Small intestine (tissue), 7 donors: Measurements from ENCODE around the gene TTC7B. TPM values are rescaled to one million over a fixed set of nuclear protein-coding genes. Genes with fewer than 3 reads are reported as not detected.

Source experiments
- DNase-seq, 2 donors: peaks; one replicate each; pipeline versions ENCODE4 v3.0.0 to v3.0.0-alpha.2; 2013
- FAIRE-seq: peaks from 2 replicates; lab custom pipeline; 2012; peaks lifted over from hg19 to GRCh38; lab: Jason Lieb, UNC
- H3K27ac ChIP-seq, 3 donors: one replicate each; pipeline ENCODE4 v1.5.1; 2013; ENCODE audit warnings: low read length in 2 of 3, mild to moderate bottlenecking in 2 of 3, control low read depth in 1 of 3, inconsistent platforms in 1 of 3, low read depth in 1 of 3, moderate library complexity in 1 of 3
- H3K27me3 ChIP-seq, 3 donors: one replicate each; pipeline ENCODE4 v1.6.1; 2013; ENCODE audit warnings: low read length in 3 of 3, inconsistent platforms in 1 of 3; ENCODE audit not compliant: control insufficient read depth in 3 of 3, insufficient read depth in 3 of 3
- H3K36me3 ChIP-seq, 3 donors: one replicate each; pipeline ENCODE4 v1.6.1; 2013; ENCODE audit warnings: low read length in 3 of 3, inconsistent platforms in 1 of 3, low read depth in 1 of 3, mild to moderate bottlenecking in 1 of 3, moderate library complexity in 1 of 3; ENCODE audit not compliant: control insufficient read depth in 3 of 3, insufficient read depth in 2 of 3
- H3K4me1 ChIP-seq, 3 donors: one replicate each; pipeline ENCODE4 v1.6.1; 2013; ENCODE audit warnings: low read length in 2 of 3, inconsistent platforms in 1 of 3, low read depth in 1 of 3, mild to moderate bottlenecking in 1 of 3, moderate library complexity in 1 of 3; ENCODE audit not compliant: control insufficient read depth in 3 of 3, insufficient read depth in 2 of 3
- H3K4me3 ChIP-seq, 3 donors: one replicate each; pipeline ENCODE4 v1.5.1; 2013; ENCODE audit warnings: low read length in 3 of 3, control low read depth in 1 of 3, inconsistent platforms in 1 of 3, low read depth in 1 of 3, mild to moderate bottlenecking in 1 of 3, moderate library complexity in 1 of 3
- H3K9me3 ChIP-seq, 2 donors: one replicate each; pipeline ENCODE4 v1.6.1; 2013; ENCODE audit warnings: low read depth in 1 of 2, low read length in 1 of 2; ENCODE audit not compliant: control insufficient read depth in 2 of 2, insufficient read depth in 1 of 2
- WGBS, 3 donors: extraction: QIAGEN DNeasy Blood & Tissue Kit; methylation state at CpG; one replicate each; pipeline ENCODE4 v1.1.7; 2013; 5-methylcytosine and 5-hydroxymethylcytosine counted together
- polyA plus RNA-seq, 4 donors: library from polyadenylated mRNA; stranded (reverse) in 3 of 4; unstranded in 1 of 4; fragments of 200-250 nt in 3 of 4; fragments of 120-200 nt in 1 of 4; gene quantifications; one replicate each; pipeline versions ENCODE4 v1.2.1 to v1.2.3, GENCODE V29; 2013
- donor health status: healthy with polysubstance abuse.
- donor health status: control.
- donor health status: control.
- donor health status: Bipolar disorder and iron deficiency.
- donor health status: healthy.

The TTC7B gene
- polyA plus RNA-seq, 4 donors, result 2.9 to 8.8 (median 4.3) TPM

GRCh38 chr14:90547250-90547649 lies 269.0 kb downstream of the TTC7B start:
- WGBS, 3 donors, result 93 to 96% (median 93%) methylated on average over 10 of the region's 10 CpGs
- peaks cover 0 to 7% of the 10 kb centered on the region in 2 donors for H3K9me3 ChIP-seq
- DNase-seq (no peak), FAIRE-seq (no peak)
- H3K4me1 ChIP-seq, result peaks cover 0 to 6% (median 0%) of the 10 kb centered on the region in 3 donors
- no peak overlapping the region for H3K4me3 ChIP-seq
- H3K27ac ChIP-seq, result no peak overlapping the region
- H3K36me3 ChIP-seq, result no peaks in the 10 kb centered on the region
- H3K27me3 ChIP-seq, result no peaks in the 10 kb centered on the region

- peaks cover 0 to 7% of the 10 kb centered on the region in 2 donors for H3K9me3 ChIP-seq
- no peaks in the 10 kb centered on the region for H3K36me3 ChIP-seq
- H3K27me3 ChIP-seq, result no peaks in the 10 kb centered on the region
- H3K27ac ChIP-seq, result no peak overlapping the region
- no peak overlapping the region for H3K4me3 ChIP-seq
- 82 to 86% (median 83%) methylated on average over 9 of the region's 9 CpGs for WGBS, 3 donors
- DNase-seq (no peak), FAIRE-seq (no peak)
- peaks cover 0 to 6% (median 0%) of the 10 kb centered on the region in 3 donors for H3K4me1 ChIP-seq
These were observed 269.5 kb downstream of the TTC7B start for GRCh38 chr14:90546767-90547166.

GRCh38 chr14:90545966-90546751 lies 270.1 kb downstream of the TTC7B start:
- Histone ChIP-seq H3K4me3 (no peak overlapping the region), H3K4me1 (peaks cover 0 to 6% (median 0%) of the 10 kb centered on the region in 3 donors), H3K27me3 (no peaks in the 10 kb centered on the region), H3K36me3 (peaks cover 0 to 3% (median 0%) of the 10 kb centered on the region in 3 donors), H3K9me3 (peaks cover 0 to 7% of the 10 kb centered on the region in 2 donors), H3K27ac (no peak overlapping the region)
- DNase-seq (peak in 1 of 2 donors; percentile 7), FAIRE-seq (no peak)
- WGBS, 3 donors, result 35 to 56% (median 56%) methylated on average over 10 of the region's 10 CpGs

GRCh38 chr14:90545382-90545781 lies 270.8 kb downstream of the TTC7B start:
- FAIRE-seq (no peak), DNase-seq (no peak)
- Histone ChIP-seq H3K36me3 (peaks cover 0 to 4% (median 0%) of the 10 kb centered on the region in 3 donors), H3K4me1 (peaks cover 0 to 6% (median 0%) of the 10 kb centered on the region in 3 donors), H3K4me3 (no peak overlapping the region), H3K9me3 (peaks cover 0 to 2% of the 10 kb centered on the region in 2 donors), H3K27me3 (no peaks in the 10 kb centered on the region), H3K27ac (no peak overlapping the region)
- WGBS, 3 donors, result 83 to 89% (median 86%) methylated on average over 3 of the region's 3 CpGs

- H3K27ac ChIP-seq, result no peak overlapping the region
- peaks cover 0 to 6% (median 0%) of the 10 kb centered on the region in 3 donors for H3K4me1 ChIP-seq
- H3K36me3 ChIP-seq, result peaks cover 0 to 4% (median 0%) of the 10 kb centered on the region in 3 donors
- DNase-seq, result no peak
- no peaks in the 10 kb centered on the region for H3K27me3 ChIP-seq
- no peak for FAIRE-seq
- no peaks in the 10 kb centered on the region for H3K9me3 ChIP-seq
- H3K4me3 ChIP-seq, result no peak overlapping the region
- WGBS, 3 donors, result 81 to 87% (median 84%) methylated on average over 8 of the region's 8 CpGs
These were observed 271.3 kb downstream of the TTC7B start for GRCh38 chr14:90544971-90545370.

GRCh38 chr14:90544566-90544965 lies 271.7 kb downstream of the TTC7B start:
- H3K4me1 ChIP-seq, result peaks cover 0 to 6% (median 0%) of the 10 kb centered on the region in 3 donors
- no peaks in the 10 kb centered on the region for H3K27me3 ChIP-seq
- no peak for FAIRE-seq
- DNase-seq, result no peak
- H3K9me3 ChIP-seq, result no peaks in the 10 kb centered on the region
- no peak overlapping the region for H3K4me3 ChIP-seq
- no peak overlapping the region for H3K27ac ChIP-seq
- H3K36me3 ChIP-seq, result peaks cover 0 to 8% (median 0%) of the 10 kb centered on the region in 3 donors
- WGBS, 3 donors, result 91 to 96% (median 93%) methylated on average over 9 of the region's 9 CpGs

- H3K9me3 ChIP-seq, result no peaks in the 10 kb centered on the region
- peaks cover 0 to 12% (median 0%) of the 10 kb centered on the region in 3 donors for H3K36me3 ChIP-seq
- H3K27me3 ChIP-seq, result no peaks in the 10 kb centered on the region
- DNase-seq (no peak), FAIRE-seq (no peak)
- H3K27ac ChIP-seq, result no peak overlapping the region
- no peak overlapping the region for H3K4me3 ChIP-seq
- 90 to 94% (median 91%) methylated on average over 6 of the region's 6 CpGs for WGBS, 3 donors
- H3K4me1 ChIP-seq, result peaks cover 0 to 6% (median 0%) of the 10 kb centered on the region in 3 donors
These were observed 272.4 kb downstream of the TTC7B start for GRCh38 chr14:90543876-90544275.

- Histone ChIP-seq H3K9me3 (no peaks in the 10 kb centered on the region), H3K4me3 (no peak overlapping the region), H3K27me3 (no peaks in the 10 kb centered on the region), H3K27ac (no peak overlapping the region), H3K4me1 (peaks cover 0 to 4% (median 0%) of the 10 kb centered on the region in 3 donors), H3K36me3 (peaks cover 0 to 12% (median 0%) of the 10 kb centered on the region in 3 donors)
- 95 to 96% (median 95%) methylated on average over 26 of the region's 26 CpGs for WGBS, 3 donors
- no peak for DNase-seq
- FAIRE-seq, result no peak
These were observed 275.1 kb downstream of the TTC7B start for GRCh38 chr14:90541076-90541634.
